Measurements from ENCODE around the gene SSH2.

Gene SSH2

GRCh38 chr17:29594519-29595090, 335.4 kb downstream of the SSH2 start:
- no peak for DNase-seq (ENCODE audit: extremely low read depth in 1 of 2, low read depth in 1 of 2)

GRCh38 chr17:29593591-29594518, 336.2 kb downstream of the SSH2 start:
- no peak for DNase-seq (ENCODE audit: extremely low read depth in 1 of 2, low read depth in 1 of 2)

GRCh38 chr17:29592850-29593551, 337.0 kb downstream of the SSH2 start, which contains the start of gene ANKRD13B:
Gene ANKRD13B (plus strand): TSS chr17:29593132. CDS start chr17:29593622, 490 bp downstream.
- no peak for DNase-seq (ENCODE audit: extremely low read depth in 1 of 2, low read depth in 1 of 2)

- DNase-seq (ENCODE audit: extremely low read depth in 1 of 2, low read depth in 1 of 2): peak in 1 of 2 donors; percentile 61
These were observed 338.1 kb downstream of the SSH2 start for GRCh38 chr17:29591737-29592608.

- DNase-seq (ENCODE audit: extremely low read depth in 1 of 2, low read depth in 1 of 2): no peak
These were observed 338.8 kb downstream of the SSH2 start for GRCh38 chr17:29591146-29591736.

DNA sequence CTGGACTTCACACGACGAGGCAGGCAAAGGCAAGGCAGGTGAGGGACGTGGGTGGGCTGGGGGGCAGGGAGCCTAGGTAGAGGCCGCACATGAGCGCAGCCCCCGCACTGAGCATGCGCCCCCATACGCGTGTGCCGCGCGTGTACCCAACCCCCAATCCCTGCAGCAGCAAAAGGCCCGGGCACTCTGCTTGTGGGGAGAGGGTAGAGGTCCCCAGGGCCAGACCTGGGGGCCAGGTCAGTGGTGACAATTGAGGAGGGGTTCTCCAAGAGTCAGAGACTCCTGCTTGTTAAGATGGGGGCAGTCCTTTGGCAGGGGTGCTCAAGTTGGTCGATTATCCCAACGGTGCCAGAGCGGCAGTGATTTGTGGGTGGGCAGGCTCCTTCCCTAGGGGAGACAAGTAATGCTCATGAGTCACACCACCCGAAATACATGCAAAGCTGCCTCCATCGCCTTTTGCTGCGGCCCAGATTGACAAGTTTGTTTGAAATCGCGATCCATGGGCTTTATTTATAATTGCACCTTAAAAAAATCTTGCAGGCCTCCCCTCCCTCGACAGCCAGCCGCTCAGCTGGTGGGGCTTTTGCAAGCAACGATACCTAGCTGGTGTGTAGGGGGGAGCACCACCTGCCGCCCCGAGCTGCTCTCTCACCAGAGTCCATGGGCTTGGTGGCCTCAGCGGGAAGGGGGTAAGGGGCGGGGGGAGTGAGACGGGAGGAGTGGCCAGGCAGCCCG, 339.4 kb downstream of the SSH2 start:
- DNase-seq (ENCODE audit: extremely low read depth in 1 of 2, low read depth in 1 of 2): no peak

DNA sequence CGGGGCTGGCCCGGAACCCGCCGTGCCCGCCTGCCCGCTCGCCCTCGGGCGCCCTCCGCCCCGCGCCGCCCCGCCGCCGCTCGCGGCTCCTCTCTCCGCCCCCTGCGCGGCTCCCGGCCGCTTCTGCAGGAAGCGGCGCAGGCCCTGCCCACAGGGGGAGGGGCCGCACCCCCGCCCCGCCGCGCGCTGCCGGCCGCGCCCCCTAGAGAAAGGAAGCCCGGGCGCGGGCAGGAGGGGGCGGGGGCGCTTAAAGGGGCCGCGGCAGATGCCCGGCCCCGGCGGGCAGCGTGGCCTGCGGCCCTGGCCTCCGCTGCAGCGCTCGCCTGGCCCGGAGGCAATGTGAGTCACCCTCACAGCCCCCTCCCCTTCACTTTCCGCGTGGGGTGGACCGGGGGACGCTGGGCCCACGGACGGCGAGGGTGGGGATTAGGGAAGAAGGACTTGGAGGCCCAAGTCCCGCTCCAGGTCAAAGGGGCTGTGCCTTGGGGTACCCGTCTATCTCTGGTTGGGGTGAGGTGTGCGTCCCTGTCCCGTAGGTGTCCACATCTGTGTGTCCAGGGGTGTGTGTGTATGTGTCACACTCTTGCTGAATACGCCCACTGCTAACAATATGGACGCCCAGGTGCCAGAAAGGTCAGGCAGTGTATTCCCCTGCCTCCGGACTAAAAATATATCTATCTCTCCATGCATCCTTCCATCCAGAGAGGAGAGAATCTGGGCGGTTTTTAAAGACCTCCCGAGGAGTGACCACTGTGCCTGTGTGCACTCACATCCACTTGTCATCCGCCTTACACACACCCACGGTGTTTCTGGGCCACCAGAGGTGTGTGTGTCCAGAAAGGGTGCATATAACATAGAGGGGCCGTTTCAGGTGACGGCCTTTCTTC, 340.3 kb downstream of the SSH2 start, which contains the start of gene GIT1:
TSS of gene GIT1 (minus strand) at position 125 of the 887 bp plus-strand sequence. CDS start 270 bp downstream, outside the sequence.
- peak in 1 of 2 donors; percentile 77 for DNase-seq (ENCODE audit: extremely low read depth in 1 of 2, low read depth in 1 of 2)

DNA sequence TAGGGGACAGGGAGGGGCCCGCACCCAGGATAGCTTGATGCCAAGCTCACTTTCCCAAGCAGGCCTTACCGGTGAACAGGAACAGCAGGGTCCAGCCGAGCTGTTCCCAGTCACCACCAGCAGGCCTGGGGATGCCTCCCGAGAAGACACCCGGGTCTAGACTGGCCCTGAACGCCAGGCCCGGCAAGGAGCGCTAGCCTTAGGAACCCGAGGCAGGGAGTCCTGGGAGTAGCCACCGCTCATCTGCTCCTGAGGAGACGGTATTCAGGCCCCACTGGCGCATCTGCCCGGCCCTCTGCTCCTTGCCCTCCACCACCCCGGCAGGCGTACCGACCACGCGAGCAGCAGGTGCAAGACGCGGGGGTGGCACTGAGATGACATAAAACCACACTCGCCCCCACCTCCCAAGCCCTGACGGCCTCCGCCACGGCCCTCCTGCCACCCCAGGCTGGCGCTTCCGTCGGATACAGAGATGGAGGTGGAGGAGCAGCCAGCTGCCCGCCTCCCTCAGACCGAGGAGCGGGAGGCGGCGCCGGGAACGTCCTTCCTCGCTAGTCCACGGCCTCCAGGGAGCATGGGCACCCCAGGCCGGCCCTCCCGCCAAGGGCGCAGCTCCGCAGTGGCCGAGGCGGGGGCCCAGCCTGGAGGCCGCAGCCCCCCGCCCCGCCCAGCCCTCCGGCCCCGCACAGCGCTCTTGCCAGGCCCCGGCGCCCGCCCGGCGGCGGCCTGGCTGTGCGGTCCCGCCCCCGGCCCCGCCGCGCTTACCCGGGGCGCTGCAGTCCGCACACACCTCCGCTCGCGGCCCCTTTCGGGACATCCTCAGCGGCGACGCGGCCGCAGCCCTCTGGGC, 341.2 kb downstream of the SSH2 start:
- no peak for DNase-seq (ENCODE audit: extremely low read depth in 1 of 2, low read depth in 1 of 2)

- DNase-seq (ENCODE audit: extremely low read depth in 1 of 2, low read depth in 1 of 2): no peak
These were observed 341.9 kb downstream of the SSH2 start for GRCh38 chr17:29588017-29588561.

DNA sequence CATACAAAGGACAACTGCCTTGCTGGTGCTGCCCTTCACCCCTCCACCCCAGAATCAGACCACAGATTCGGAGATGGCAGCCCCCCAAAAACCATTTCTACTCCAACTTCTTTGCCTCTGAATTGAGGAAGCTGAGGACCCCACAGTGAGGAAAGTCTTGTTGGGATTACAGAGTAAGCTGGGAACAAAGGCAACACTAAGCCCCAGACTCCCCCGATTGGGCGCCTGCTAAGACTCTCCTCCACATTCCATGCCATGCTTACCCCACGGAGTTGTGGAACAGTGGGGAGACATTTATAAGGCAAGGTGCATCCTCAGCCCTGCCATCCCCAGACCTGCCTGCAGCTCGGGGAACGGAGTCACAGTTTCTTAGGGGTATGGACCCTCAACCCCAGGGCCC, 342.4 kb downstream of the SSH2 start:
- DNase-seq (ENCODE audit: extremely low read depth in 1 of 2, low read depth in 1 of 2): no peak

GRCh38 chr17:29586676-29587469, 343.2 kb downstream of the SSH2 start:
- DNase-seq (ENCODE audit: extremely low read depth in 1 of 2, low read depth in 1 of 2): no peak

DNA sequence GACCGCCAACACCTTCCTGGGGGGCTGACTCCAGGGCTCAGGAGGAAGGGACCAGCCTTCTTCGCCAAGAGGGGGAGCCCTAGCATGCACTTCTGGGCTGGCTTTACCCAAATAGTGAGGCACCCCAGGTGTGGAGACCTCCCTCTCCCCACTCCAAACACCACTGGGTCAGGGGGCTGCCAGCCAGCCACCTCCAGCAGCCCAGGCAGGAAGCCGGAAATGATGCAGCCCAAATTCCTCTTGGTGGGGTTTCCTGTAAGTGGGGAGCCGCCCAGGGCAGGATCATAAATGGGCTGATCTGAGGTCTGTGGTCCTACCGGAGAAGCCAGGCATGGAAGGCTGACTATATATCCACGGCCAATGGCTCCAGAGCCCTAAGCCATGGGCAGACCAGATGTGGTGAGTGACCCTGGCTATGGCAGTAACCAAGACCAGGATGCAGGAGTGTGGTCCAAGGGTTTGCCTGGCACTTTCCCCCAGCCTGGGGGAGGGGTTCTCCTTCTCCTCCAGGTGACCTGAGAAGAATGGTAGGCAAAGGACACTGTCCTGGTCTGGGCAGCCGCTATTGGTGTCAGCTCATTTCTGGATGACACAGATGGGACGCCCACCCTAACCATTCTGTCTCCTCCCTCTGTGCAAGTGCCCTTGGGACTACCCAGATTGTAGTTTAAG, 344.8 kb downstream of the SSH2 start:
- no peak for DNase-seq (ENCODE audit: extremely low read depth in 1 of 2, low read depth in 1 of 2)

- DNase-seq (ENCODE audit: extremely low read depth in 1 of 2, low read depth in 1 of 2): no peak
These were observed 345.5 kb downstream of the SSH2 start for GRCh38 chr17:29584452-29585079.

- DNase-seq (ENCODE audit: extremely low read depth in 1 of 2, low read depth in 1 of 2): no peak
These were observed 346.4 kb downstream of the SSH2 start for GRCh38 chr17:29583324-29584248.
